Epithelial cell of esophagus (primary cell): ENCODE data around the gene DGCR8.
A peak's percentile ranks its signal among the peaks of the same experiment; 100 is the strongest.

Experiments
- DNase-seq: peaks from one replicate; pipeline ENCODE4 v3.0.0; 2010; ENCODE audit warnings: low read depth
- H3K4me3 ChIP-seq: 2 replicates; pipeline ENCODE4 v1.5.1; 2011; ENCODE audit warnings: mild to moderate bottlenecking, low read length, control low read depth
- TF ChIP-seq, protein P1 (sequence below): IDR thresholded peaks from 2 replicates; pipeline ENCODE4 v1.5.1; 2011; ENCODE audit warnings: low read depth, mild to moderate bottlenecking, low read length, control low read depth, inconsistent platforms; ENCODE audit not compliant: insufficient read depth; ENCODE audit errors: missing control alignments

The DGCR8 gene

DNA sequence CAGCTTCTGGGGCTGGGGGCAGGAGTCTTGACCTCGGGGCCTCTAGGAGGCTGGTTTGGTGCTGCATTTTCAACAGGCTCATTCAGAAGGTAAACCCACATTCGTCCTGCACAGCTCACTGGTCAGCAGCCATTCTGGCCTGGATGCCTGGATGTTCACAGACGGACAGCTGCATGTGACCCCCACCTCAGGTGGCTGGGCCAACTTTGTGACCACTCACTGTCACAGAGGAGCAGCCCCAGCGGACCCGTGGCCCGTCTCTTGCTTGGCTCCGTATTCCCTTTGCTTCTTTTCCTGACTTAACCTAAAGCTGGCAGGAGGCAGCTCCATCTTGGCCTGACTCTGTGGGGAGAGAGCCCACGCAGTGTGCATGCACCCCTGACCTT is 8.2 kb downstream of the DGCR8 start:
- no peak overlapping the region for H3K4me3 ChIP-seq
- no peak for DNase-seq
- TF ChIP-seq, protein P1, sequence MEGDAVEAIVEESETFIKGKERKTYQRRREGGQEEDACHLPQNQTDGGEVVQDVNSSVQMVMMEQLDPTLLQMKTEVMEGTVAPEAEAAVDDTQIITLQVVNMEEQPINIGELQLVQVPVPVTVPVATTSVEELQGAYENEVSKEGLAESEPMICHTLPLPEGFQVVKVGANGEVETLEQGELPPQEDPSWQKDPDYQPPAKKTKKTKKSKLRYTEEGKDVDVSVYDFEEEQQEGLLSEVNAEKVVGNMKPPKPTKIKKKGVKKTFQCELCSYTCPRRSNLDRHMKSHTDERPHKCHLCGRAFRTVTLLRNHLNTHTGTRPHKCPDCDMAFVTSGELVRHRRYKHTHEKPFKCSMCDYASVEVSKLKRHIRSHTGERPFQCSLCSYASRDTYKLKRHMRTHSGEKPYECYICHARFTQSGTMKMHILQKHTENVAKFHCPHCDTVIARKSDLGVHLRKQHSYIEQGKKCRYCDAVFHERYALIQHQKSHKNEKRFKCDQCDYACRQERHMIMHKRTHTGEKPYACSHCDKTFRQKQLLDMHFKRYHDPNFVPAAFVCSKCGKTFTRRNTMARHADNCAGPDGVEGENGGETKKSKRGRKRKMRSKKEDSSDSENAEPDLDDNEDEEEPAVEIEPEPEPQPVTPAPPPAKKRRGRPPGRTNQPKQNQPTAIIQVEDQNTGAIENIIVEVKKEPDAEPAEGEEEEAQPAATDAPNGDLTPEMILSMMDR = no peak

- TF ChIP-seq, protein P1 = no peak
- H3K4me3 ChIP-seq = no peak overlapping the region
- no peak for DNase-seq
Observed at GRCh38 chr22:20089226-20089976, 9.4 kb downstream of the DGCR8 start.

DNA sequence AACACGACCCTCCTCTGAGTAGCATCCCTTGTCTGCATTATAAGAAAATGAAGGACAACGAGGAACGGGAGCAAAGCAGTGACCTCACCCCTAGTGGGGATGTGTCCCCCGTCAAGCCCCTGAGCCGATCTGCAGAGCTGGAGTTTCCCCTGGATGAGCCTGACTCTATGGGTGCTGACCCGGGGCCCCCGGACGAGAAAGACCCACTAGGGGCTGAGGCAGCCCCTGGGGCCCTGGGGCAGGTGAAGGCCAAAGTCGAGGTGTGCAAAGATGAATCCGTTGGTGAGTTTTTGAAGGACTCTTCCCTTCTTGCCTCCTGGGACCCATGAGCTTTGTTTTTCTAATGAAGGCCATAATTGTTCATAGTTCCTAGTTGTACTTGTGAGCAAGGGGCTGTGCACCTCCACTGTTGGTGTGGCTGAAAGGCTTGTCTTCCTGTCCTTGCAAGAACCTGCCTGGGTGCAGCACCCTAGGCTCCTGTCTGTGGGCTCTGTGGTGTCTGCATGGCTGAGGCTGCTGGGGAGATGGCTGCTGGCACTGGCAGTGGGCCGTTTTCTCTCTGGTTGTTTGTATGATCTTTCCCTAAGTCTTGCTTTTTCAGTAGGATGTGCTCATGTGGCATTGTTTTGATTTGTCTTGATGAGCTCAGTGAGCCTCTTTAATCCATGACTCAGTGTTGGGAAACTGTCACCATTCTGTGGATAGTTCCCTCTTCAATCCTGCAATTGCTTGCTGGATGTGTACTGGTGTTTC is 10.1 kb downstream of the DGCR8 start:
- no peak overlapping the region for H3K4me3 ChIP-seq
- DNase-seq = peak; percentile 31
- TF ChIP-seq, protein P1 = no peak

DNA sequence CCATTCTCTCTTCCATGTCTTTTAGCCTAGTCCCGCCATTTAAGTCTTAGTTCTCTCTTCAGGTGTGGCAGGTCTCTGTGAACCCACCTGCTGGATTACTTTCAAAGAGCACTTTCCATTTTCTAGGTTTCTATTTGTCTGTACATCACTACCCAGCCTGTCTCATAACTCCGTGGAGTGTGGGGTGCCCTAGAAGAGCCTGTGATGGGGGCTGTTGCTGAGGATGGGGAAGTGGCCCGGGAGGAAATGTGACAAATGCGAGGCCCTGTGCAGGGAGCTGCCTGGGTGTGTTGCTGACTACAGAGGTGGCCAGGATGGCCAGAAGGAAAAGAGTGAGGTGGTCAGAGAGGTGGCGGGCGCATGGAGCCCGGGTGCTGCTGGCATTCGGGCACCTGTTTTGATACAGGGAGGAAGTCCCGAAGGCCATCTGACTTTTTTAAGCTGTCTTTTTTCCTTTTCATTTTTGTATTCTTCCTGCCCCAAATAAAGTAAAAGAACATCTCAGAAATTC is 10.7 kb downstream of the DGCR8 start:
- H3K4me3 ChIP-seq = no peak overlapping the region
- TF ChIP-seq, protein P1 = no peak
- DNase-seq = no peak

DNA sequence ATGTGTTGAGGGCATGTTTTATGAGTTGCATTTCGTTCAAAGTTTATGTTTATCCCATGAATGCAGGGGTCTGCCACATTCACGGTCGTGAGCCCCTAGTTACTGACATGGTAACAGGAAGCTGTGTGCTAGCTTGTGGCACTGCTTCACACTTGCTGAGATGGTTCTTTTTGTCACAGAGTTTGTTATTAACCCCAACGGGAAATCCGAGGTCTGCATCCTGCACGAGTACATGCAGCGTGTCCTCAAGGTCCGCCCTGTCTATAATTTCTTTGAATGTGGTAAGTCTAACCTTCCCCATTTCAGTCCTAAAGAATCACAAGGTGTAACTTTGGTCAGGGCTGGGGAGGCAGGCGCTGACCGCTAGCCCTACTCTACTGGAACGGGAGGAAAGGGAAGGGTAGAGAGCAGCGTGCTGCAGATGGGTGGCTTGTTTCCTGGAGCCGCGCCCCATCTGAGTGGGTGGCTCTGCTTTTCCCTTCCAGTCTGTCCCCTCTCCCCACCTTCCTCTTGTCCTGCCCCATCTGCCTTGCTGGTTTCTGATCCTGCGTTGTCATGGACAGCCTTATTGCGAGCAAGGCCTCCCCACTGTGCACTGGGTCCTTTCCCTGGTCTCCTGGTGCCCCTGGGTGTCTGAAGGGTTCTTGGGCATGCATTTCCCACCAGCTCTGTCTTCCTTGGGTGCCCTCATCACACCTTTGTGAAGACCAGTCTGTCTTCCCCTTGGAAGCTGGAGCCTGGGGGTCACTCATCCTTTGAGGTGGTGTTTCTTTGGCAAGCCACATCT is 11.8 kb downstream of the DGCR8 start:
- TF ChIP-seq, protein P1 = no peak
- H3K4me3 ChIP-seq = no peak overlapping the region
- DNase-seq = no peak

GRCh38 chr22:20092477-20092854 is 12.4 kb downstream of the DGCR8 start:
- TF ChIP-seq, protein P1 = no peak
- no peak for DNase-seq
- H3K4me3 ChIP-seq = no peak overlapping the region
